ENCODE data around the gene YPEL1.
"Not testable (repeated sequence)": the region's sequence is repeated elsewhere in the genome, so short reads cannot be mapped to it uniquely, and the experiment has no call there.

YPEL1 gene

DNA sequence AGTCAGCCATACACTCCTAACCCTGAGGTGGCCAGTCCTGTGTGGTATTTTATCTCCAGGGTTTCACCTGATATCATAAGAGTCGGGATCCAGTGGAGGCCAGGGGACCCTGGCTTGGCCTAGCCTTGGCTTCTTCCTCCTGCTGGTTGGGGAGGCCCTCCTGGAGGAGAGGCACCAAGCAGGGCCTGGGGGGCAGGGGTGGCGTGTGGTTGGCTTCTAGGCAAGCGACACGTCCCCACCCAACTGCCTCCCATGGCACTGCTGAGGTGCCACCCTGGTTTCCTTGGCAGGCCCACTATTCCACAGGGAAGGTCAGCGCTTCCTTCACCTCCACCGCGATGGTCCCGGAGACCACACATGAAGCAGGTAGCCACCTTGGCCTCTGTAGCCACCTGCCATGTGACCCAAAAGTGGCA lies 49.4 kb downstream of the YPEL1 start:
- no peaks in the 10 kb centered on the region for H3K9me3 ChIP-seq (ENCODE audit: low read length)
- no peak overlapping the region for H3K9ac ChIP-seq (ENCODE audit: low read length)
- H3K36me3 ChIP-seq (ENCODE audit: insufficient read depth, low read length) = peaks cover 27% of the 10 kb centered on the region
- H3K27ac ChIP-seq (ENCODE audit: low read depth, low read length) = no peak overlapping the region
- no peaks in the 10 kb centered on the region for H3K27me3 ChIP-seq (ENCODE audit: control insufficient read depth in 1 of 2, insufficient read depth in 2 of 2, low read length in 2 of 2)
- H3K4me1 ChIP-seq (ENCODE audit: insufficient read depth, low read length) = no peaks in the 10 kb centered on the region
- no peak overlapping the region for H3K4me3 ChIP-seq (ENCODE audit: low read depth in 1 of 2, low read length in 2 of 2)

DNA sequence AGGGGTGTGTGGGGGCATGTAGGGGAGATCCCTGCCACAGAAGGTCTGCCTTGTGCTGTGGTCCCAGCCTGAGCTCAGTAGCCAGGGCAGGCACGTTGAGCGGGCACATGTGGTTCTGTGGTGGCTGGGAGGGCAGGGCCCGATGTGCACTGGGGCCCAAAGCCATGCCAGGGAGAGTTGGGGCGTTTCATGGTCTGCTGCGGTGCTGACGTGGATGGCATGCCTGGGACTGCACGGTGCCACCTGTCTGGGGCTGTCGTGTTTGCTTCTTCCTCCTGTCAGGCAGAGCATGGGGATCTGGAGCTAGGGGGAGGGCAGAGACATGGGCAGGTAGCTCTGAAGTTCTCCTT lies 50.5 kb downstream of the YPEL1 start:
- H3K4me3 ChIP-seq (ENCODE audit: low read depth in 1 of 2, low read length in 2 of 2) = no peak overlapping the region
- H3K9ac ChIP-seq (ENCODE audit: low read length) = no peak overlapping the region
- H3K27me3 ChIP-seq (ENCODE audit: control insufficient read depth in 1 of 2, insufficient read depth in 2 of 2, low read length in 2 of 2) = no peaks in the 10 kb centered on the region
- H3K27ac ChIP-seq (ENCODE audit: low read depth, low read length) = no peak overlapping the region
- H3K9me3 ChIP-seq (ENCODE audit: low read length) = no peaks in the 10 kb centered on the region
- no peaks in the 10 kb centered on the region for H3K4me1 ChIP-seq (ENCODE audit: insufficient read depth, low read length)
- peaks cover 31% of the 10 kb centered on the region for H3K36me3 ChIP-seq (ENCODE audit: insufficient read depth, low read length)

DNA sequence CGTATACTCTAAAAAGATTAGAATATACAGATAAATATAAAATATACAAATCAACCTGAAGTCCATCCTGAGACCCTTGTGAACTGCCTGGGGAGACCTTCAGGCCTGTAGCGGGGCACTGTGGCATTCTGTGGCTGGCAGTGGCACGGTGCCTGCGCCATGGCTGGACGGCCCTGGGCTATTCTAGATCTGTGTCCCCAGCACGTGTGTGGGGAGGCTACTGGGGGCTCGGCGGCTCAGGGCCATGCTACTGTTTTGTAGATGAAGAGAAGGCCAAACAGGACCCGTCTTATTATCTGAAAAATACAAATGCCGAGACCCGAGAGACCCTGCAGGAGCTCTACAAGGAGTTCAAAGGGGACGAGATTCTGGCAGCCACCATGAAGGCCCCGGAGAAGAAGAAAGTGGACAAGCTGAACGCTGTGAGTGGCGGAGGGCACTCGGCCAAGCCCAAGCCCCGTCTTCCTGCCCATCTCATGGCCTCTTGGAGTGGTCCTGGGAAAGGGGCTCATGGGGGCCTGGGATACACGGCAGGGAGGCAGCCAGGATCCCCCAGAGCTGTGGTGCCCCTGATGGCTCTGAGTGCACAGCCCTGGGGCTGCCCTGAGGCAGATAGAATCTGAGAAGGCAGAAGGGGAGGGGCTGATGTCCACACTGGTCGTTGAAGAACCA lies 51.0 kb downstream of the YPEL1 start:
- H3K9me3 ChIP-seq (ENCODE audit: low read length) = no peaks in the 10 kb centered on the region
- H3K27me3 ChIP-seq (ENCODE audit: control insufficient read depth in 1 of 2, insufficient read depth in 2 of 2, low read length in 2 of 2) = no peaks in the 10 kb centered on the region
- no peaks in the 10 kb centered on the region for H3K4me1 ChIP-seq (ENCODE audit: insufficient read depth, low read length)
- no peak overlapping the region for H3K4me3 ChIP-seq (ENCODE audit: low read depth in 1 of 2, low read length in 2 of 2)
- H3K36me3 ChIP-seq (ENCODE audit: insufficient read depth, low read length) = peaks cover 31% of the 10 kb centered on the region
- no peak overlapping the region for H3K9ac ChIP-seq (ENCODE audit: low read length)
- H3K27ac ChIP-seq (ENCODE audit: low read depth, low read length) = no peak overlapping the region

DNA sequence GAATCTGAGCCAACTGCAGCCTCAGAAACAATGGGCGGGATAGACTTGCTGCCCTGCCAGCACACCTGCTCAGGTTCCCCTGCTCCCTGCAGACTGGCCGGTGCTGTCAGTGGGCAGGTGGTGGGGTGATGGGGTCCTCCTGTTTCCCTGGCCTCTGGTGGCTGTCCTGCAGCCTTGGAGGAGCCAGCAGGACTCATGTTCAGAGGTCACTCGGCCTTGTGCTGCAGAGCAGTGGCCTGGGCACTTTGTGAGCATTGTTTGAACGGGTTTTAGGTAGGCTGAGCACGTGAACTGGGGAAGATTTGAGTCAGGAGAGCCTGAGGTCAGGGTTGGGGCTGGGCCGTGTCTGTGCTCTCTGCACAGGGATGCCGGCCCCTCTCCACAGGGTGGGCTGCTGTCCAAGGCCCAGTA lies 52.2 kb downstream of the YPEL1 start:
- Histone ChIP-seq H3K36me3 (ENCODE audit: insufficient read depth, low read length) (peaks cover 31% of the 10 kb centered on the region), H3K27me3 (ENCODE audit: control insufficient read depth in 1 of 2, insufficient read depth in 2 of 2, low read length in 2 of 2) (no peaks in the 10 kb centered on the region), H3K27ac (ENCODE audit: low read depth, low read length) (no peak overlapping the region), H3K9ac (ENCODE audit: low read length) (no peak overlapping the region), H3K4me3 (ENCODE audit: low read depth in 1 of 2, low read length in 2 of 2) (no peak overlapping the region), H3K4me1 (ENCODE audit: insufficient read depth, low read length) (no peaks in the 10 kb centered on the region), H3K9me3 (ENCODE audit: low read length) (no peaks in the 10 kb centered on the region)

DNA sequence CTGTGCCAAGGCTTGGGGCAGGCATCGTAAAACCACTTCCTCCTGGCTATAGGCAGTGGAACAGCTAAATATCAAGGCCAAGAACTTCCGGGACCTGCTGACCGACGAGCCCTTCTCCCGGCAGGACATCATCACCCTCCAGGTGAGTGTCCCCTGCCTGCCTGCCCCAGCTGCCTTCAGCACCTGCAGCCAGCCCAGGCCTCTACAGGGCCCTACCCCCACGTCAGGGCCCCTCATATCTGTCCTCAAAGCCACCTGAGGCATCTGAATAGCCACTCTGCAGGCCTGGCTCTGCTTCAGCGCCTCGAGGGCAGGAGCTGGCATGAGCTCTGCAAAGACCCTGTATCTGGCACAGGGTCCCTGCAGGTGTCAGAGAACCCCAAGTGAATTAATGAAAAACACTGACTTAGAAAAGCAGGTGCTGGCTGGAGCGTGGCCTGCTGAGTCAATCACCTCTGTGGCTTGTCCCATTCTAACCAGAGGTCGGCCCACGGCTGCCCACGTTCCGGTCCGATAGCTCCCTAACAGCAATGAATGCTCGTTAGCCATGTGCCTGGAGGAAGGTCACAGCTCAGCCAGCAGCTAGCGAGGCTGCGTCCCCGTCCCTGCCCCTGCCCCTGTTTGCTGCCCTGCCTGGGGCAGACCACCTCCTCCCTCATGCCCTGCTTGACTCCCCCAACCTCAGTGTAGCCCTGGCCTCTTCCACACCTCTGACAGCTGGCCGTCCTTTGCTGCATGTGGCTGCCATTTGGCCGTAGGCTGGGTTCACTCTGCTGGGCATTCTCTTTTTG lies 53.0 kb downstream of the YPEL1 start:
- Histone ChIP-seq H3K27me3 (ENCODE audit: control insufficient read depth in 1 of 2, insufficient read depth in 2 of 2, low read length in 2 of 2) (no peaks in the 10 kb centered on the region), H3K9me3 (ENCODE audit: low read length) (no peaks in the 10 kb centered on the region), H3K4me3 (ENCODE audit: low read depth in 1 of 2, low read length in 2 of 2) (no peak overlapping the region), H3K27ac (ENCODE audit: low read depth, low read length) (no peak overlapping the region), H3K4me1 (ENCODE audit: insufficient read depth, low read length) (no peaks in the 10 kb centered on the region), H3K9ac (ENCODE audit: low read length) (no peak overlapping the region), H3K36me3 (ENCODE audit: insufficient read depth, low read length) (peaks cover 31% of the 10 kb centered on the region)

DNA sequence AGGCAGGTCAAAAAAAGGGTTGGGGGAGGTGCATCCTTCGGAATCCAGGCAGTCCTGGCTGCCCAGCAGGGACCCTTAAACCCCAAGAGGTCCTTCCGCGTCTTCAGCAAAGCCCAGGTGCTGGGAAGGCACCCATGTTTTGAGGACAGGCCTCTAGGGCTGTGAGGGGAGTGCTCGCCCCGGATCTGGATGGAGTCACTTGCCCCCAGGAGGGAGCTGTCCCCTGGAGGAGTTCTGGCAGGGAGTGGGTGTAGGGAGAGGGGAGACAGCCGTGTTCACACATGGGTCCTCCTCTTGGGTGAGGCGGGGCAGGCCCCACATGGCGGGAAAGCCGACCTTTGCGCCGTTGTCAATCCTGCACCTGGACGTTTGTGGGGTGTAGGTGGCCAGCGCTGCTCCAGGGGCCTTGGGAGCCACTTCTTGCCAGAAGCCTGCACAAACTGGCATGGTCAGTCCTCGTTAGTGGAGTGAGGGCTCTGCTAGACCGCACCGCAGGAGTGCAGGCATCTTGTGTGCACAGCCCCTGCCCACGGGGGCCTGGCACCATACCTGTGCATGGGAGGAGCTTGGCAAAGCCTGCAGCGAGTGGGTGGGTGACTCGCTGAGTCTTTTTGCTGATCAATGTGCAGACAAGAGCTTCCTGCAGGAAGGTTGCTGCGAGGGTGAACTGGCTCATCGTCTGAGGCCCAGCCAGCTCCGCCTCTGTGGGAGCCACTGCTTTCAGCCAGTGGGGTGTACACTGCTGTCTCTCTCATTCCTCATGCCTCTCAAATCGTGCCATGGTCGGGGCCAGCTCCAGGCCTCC lies 53.8 kb downstream of the YPEL1 start:
- Histone ChIP-seq H3K27ac (ENCODE audit: low read depth, low read length) (no peak overlapping the region), H3K9me3 (ENCODE audit: low read length) (no peaks in the 10 kb centered on the region), H3K9ac (ENCODE audit: low read length) (no peak overlapping the region), H3K4me1 (ENCODE audit: insufficient read depth, low read length) (no peaks in the 10 kb centered on the region), H3K36me3 (ENCODE audit: insufficient read depth, low read length) (peaks cover 26% of the 10 kb centered on the region), H3K4me3 (ENCODE audit: low read depth in 1 of 2, low read length in 2 of 2) (no peak overlapping the region), H3K27me3 (ENCODE audit: control insufficient read depth in 1 of 2, insufficient read depth in 2 of 2, low read length in 2 of 2) (no peaks in the 10 kb centered on the region)

DNA sequence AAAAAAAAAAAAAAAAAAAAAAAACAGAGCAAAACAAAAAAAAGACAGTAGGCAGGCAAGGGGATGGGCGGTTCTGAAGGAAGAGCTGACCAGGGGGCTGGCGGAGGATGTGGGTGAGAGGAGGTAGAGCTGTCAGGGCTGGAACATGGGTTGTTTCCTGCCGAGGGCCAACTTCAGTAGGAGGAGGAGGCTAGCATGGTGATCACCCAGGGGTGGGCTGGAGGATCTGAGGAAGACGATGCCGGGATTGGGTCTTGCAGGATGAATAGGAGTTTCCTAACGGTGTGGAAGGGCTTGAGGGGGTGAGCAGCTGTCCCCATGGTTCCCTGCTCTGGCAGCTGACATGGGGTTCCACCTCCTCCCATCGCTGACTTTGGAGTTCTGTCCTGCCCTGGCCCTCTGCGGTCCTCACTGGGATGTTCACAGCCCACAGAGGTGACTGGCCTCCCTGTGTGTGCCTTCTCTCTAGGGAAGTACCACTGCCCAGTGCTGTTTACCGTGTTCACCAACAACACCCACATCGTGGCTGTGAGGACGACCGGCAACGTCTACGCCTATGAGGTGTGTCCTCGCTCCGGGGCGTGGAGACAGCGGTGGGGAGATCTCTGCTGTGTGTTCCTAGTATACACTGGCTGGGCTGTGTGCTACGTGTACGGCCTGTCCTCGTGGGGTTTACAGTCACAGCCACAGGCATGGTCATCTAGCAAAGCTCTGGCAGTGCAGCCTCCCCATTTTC lies 54.6 kb downstream of the YPEL1 start:
- no peak overlapping the region for H3K4me3 ChIP-seq (ENCODE audit: low read depth in 1 of 2, low read length in 2 of 2)
- peaks cover 19% of the 10 kb centered on the region for H3K36me3 ChIP-seq (ENCODE audit: insufficient read depth, low read length)
- H3K9ac ChIP-seq (ENCODE audit: low read length) = no peak overlapping the region
- H3K27ac ChIP-seq (ENCODE audit: low read depth, low read length) = no peak overlapping the region
- H3K4me1 ChIP-seq (ENCODE audit: insufficient read depth, low read length) = no peaks in the 10 kb centered on the region
- H3K9me3 ChIP-seq (ENCODE audit: low read length) = no peaks in the 10 kb centered on the region
- no peaks in the 10 kb centered on the region for H3K27me3 ChIP-seq (ENCODE audit: control insufficient read depth in 1 of 2, insufficient read depth in 2 of 2, low read length in 2 of 2)

DNA sequence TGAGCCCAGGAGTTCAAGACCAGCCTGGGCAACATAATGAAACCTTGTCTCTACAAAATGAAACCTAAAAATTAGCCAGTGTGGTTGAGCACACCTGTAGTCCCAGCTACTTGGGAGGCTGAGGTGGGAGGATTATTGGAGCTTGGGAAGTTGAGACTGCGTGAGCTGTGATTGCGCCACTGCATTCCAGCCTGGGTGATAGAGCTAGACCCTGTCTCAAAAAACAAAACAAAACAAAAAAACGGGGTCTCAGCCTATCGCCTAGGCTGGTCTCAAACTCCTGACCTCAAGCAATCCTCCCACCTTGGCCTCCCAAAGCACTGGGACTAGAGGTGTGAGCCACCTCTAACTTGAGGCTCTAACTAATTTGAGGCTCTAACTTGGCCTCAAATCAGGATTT lies 56.2 kb downstream of the YPEL1 start:
- H3K4me3 ChIP-seq (ENCODE audit: low read depth in 1 of 2, low read length in 2 of 2) = no peak overlapping the region
- H3K27me3 ChIP-seq (ENCODE audit: control insufficient read depth in 1 of 2, insufficient read depth in 2 of 2, low read length in 2 of 2) = no peaks in the 10 kb centered on the region
- H3K4me1 ChIP-seq (ENCODE audit: insufficient read depth, low read length) = no peaks in the 10 kb centered on the region
- no peak overlapping the region for H3K27ac ChIP-seq (ENCODE audit: low read depth, low read length)
- H3K36me3 ChIP-seq (ENCODE audit: insufficient read depth, low read length) = peaks cover 35% of the 10 kb centered on the region
- H3K9ac ChIP-seq (ENCODE audit: low read length) = no peak overlapping the region
- no peaks in the 10 kb centered on the region for H3K9me3 ChIP-seq (ENCODE audit: low read length)

DNA sequence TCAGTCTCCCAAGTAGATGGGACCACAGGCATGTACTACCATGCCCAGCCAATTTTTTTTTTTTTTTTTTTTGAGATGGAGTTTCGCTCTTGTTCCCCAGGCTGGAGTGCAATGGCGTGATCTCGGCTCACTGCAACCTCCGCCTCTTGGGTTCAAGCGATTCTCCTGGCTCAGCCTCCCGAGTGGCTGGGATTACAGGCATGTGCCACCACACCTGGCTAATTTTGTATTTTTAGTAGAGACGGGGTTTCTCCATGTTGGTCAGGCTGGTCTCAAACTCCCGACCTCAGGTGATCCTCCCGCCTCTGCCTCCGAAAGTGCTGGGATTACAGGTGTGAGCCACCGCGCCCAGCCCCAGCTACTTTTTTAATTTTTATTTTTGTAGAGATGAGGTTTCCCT lies 56.8 kb downstream of the YPEL1 start:
- H3K9ac ChIP-seq (ENCODE audit: low read length); H3K4me1 ChIP-seq (ENCODE audit: insufficient read depth, low read length); H3K27ac ChIP-seq (ENCODE audit: low read depth, low read length); H3K9me3 ChIP-seq (ENCODE audit: low read length); H3K4me3 ChIP-seq (ENCODE audit: low read depth in 1 of 2, low read length in 2 of 2); H3K27me3 ChIP-seq (ENCODE audit: control insufficient read depth in 1 of 2, insufficient read depth in 2 of 2, low read length in 2 of 2): not testable (repeated sequence)
- H3K36me3 ChIP-seq (ENCODE audit: insufficient read depth, low read length) = peaks cover 40% of the 10 kb centered on the region

DNA sequence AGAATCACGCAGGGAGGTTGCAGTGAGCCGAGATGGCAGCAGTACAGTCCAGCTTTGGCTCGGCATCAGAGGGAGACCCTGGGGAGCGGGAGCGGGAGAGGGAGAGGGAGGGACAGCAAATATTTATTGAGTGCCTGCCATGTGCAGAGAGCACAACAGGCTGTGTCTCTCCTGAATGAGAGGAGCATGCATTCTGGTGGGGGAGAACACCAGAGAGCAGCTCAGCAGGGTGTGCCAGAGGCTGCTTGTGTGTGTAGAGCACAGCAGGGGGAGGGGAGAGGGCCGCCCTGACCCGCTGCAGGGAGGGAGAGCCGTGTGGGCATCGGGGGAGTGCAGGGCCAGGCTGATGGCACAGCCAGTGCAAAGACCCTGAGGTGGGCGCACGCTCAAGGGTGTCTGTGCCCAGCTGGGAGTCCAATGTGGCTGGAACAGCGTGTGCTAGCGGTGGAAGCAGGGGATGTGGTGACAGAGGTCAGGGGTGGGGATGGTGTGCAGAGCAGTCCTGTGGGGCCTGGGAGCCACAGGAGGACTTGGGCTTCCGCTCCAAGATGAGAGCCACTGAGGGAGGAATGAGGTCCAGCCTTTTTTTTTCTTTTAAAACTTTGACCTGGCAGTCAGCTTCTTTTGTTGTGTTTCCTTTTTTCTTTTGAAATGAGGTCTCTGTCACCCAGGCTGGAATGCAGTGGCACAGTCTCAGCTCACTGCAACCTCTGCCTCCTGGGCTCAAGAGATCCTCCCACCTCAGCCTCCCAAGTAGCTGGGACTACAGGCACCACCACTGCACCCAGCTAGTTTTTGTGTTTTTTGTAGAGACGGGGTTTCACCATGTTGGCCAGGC lies 57.8 kb downstream of the YPEL1 start:
- Histone ChIP-seq H3K4me3 (ENCODE audit: low read depth in 1 of 2, low read length in 2 of 2) (no peak overlapping the region), H3K9me3 (ENCODE audit: low read length) (no peaks in the 10 kb centered on the region), H3K27ac (ENCODE audit: low read depth, low read length) (no peak overlapping the region), H3K4me1 (ENCODE audit: insufficient read depth, low read length) (no peaks in the 10 kb centered on the region), H3K9ac (ENCODE audit: low read length) (no peak overlapping the region), H3K36me3 (ENCODE audit: insufficient read depth, low read length) (peaks cover 42% of the 10 kb centered on the region), H3K27me3 (ENCODE audit: control insufficient read depth in 1 of 2, insufficient read depth in 2 of 2, low read length in 2 of 2) (no peaks in the 10 kb centered on the region)

Data from muscle layer of colon (tissue), 2 donors.